ENCODE results near the gene ITGB2.

The ITGB2 gene

DNA sequence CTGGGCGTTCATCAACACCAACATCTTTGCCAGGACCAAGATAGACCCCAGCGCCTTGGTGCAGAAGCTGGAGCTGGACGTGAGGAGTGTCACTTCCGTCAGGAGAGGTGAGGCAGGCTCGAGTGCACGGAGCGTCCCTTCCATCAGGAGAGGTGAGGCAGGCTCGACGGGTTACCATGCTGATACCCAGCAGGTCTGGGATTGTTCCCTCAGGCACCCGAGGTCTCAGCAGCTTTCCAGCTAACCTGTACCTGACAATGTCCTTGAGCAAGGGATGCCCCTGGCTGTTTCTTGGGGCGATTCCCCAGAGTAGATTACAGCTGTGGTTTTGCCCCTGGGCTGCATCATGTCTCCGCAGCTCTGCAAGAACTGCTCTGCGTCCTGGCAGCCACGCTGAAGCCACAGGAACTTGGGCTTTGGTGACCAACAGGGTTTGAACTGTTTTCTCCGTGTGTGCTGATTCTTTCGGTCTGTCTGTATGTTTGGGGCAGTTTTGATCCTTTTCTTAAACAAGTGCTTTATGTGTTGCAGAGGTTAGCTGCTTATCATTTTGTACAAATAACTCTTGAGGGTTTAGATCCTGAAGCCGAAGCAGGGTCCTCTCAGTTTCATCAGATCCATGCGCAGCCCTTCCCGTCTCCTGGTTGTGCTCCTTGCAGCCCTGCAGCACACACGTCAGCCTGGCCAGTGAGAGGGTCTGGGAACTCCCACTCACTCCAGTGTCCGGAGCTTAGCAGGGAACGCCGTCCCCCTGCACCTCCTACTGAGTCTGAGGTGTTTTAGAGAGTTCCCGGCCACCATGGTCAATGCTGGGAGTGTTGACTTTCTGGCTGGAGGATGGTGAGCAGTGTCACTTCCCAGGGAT, 23.2 kb upstream of the ITGB2 start:
- Histone ChIP-seq H3K27ac (no peak overlapping the region), H3K4me3 (no peak overlapping the region)

GRCh38 chr21:44943005-44943685, 22.4 kb upstream of the ITGB2 start:
- no peak overlapping the region for H3K27ac ChIP-seq
- no peak overlapping the region for H3K4me3 ChIP-seq

- Histone ChIP-seq H3K4me3 (no peak overlapping the region), H3K27ac (no peak overlapping the region)
Observed at GRCh38 chr21:44942566-44942965, 21.9 kb upstream of the ITGB2 start.

GRCh38 chr21:44941567-44941966, 20.9 kb upstream of the ITGB2 start:
- no peak overlapping the region for H3K27ac ChIP-seq
- no peak overlapping the region for H3K4me3 ChIP-seq

GRCh38 chr21:44940116-44940631, 19.5 kb upstream of the ITGB2 start:
- peak overlapping the region; percentile 52 to 91 (median 79) for H3K27ac ChIP-seq
- H3K4me3 ChIP-seq = peak overlapping the region; percentile 83 to 99 (median 94)

DNA sequence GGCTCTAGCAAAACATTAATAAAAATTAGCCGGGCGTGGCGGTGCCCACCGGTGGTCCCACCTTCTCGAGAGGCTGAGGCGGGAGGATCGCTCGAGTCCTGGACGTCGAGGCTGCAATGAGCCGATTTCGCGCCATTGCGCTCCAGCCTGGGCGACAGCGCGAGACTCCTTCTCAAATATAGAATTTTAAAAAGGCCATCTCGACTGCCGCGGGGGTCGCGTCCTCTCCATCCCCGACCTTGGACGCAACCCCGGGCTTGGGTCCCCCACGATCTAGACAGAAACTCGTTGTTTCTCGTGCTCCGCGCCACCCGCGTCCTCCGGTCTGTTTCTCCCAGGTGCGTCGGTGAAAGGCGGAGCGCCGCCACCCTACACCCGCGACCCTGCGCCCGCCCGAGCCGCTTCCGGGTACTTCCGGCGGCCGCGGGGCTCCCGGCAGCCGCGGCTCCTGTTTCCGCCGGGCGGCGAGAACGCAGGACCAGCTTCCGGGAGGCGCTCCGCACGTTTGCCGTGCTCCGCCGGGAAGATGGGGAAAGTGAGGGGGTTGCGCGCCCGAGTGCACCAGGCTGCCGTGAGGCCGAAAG, 18.9 kb upstream of the ITGB2 start, which contains the start of gene SLX9:
TSS of gene SLX9 (plus strand) at position 498 of the 584 bp plus-strand sequence. CDS start at position 527, 29 bp downstream.
- Histone ChIP-seq H3K4me3 (peak within 1 kb of the TSS; percentile 83 to 99 (median 94)), H3K27ac (peak within 1 kb of the TSS; percentile 52 to 91 (median 79))

GRCh38 chr21:44938772-44939531, 18.3 kb upstream of the ITGB2 start:
- H3K27ac ChIP-seq = peak overlapping the region; percentile 52 to 91 (median 79)

DNA sequence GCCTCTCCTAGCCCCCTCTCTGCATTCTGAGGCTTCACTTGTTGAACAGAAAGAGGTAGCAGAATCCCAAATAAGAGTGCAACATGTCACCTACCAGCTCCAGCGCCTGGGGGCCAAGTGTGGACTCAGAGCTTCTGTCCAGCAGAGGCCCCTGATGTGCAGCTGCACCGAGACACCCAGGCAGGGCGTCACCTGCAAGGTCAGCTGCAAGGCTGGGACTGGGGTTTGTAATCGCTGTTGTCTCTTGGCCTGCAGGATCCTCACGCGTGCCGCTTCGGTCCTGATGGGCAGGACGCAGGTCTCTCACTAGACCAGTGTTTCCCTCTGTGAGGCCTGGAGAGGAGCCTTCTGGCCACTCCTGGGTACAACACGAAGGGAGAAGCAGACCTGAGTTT, 14.8 kb upstream of the ITGB2 start:
- Histone ChIP-seq H3K4me3 (no peak overlapping the region), H3K27ac (no peak overlapping the region)

More at GRCh38 chr21:44938772-44939531, 18.3 kb upstream of the ITGB2 start:
- H3K4me3 ChIP-seq = peak overlapping the region; percentile 83 to 99 (median 94)

GRCh38 chr21:44934797-44935532, 14.3 kb upstream of the ITGB2 start:
- Histone ChIP-seq H3K27ac (no peak overlapping the region), H3K4me3 (no peak overlapping the region)

DNA sequence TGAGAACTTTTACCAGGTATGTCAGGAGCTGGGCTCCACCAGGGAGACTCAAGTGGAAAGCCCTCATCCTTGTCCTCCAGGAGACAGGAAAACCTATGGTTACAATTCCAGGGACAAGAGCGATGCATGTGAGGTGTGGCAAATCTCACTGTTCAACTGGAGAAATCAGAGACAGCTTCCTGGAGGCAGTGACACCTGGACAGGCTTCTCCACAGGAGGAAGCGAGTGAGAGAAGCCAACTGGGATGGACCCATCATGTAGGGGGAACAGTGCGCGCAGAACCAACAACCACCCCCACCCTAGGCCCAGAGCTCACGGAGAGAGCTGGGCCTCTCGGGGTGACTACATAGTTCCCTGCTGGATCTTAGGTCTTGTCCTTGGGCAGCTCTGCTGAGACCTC, 13.6 kb upstream of the ITGB2 start:
- Histone ChIP-seq H3K27ac (no peak overlapping the region), H3K4me3 (no peak overlapping the region)

GRCh38 chr21:44933918-44934260, 13.2 kb upstream of the ITGB2 start:
- H3K27ac ChIP-seq = no peak overlapping the region
- H3K4me3 ChIP-seq = no peak overlapping the region

- Histone ChIP-seq H3K4me3 (peak overlapping the region in 5 of 7 experiments; percentile 31 to 53 (median 43)), H3K27ac (peak overlapping the region in 4 of 21 experiments; percentile 69 to 99 (median 82))
Observed at GRCh38 chr21:44933199-44933917, 12.7 kb upstream of the ITGB2 start.

GRCh38 chr21:44932408-44933181, 11.9 kb upstream of the ITGB2 start:
- Histone ChIP-seq H3K4me3 (peak overlapping the region; percentile 31 to 53 (median 43)), H3K27ac (peak overlapping the region in 19 of 21 experiments; percentile 1 to 99 (median 65))

DNA sequence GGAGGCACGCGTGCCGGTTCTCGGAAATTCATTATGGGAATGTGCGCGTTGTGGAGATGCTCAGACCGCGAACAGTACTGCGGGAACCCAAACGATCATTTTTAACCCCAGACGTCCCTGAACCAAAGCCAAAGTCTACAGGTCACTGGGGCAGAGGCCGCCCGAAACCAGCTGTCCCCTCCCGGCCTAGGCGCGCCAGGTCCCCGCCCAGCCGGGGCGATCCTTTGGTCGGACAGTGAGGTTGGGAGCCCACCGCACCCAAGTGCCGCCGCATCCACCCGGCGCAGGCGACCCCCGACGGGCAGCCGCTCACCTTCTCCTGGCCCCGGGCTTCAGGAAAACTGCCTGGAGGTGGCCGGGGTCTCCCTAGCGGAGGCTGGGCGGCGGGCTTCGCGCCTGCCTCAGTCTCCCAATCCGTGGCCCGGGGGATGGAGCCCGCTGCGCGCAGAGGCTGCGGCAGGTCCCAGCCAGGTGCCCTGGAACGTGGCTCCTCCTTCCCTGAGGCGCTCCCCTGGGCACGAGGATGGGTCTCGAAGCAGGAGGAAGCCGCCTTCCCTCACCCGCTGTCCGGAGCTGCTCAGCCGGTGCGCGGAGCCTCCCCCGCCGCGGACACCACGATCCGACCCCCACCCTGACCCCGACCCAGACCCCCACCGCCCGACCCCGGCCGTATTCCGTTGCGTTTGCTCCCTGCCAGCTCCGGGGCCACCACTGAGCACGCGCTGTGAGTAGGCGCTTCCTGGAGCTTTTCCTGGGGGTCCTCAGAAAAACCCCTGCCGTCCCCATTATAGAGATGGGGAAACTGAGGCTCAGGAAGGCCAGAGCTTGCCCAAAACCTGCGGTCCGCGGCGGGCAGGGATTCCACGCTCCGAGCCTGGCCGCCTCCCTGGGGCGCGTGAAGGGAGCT, 11.1 kb upstream of the ITGB2 start:
- peak overlapping the region; percentile 1 to 99 (median 61) for H3K27ac ChIP-seq
- H3K4me3 ChIP-seq = peak overlapping the region; percentile 31 to 53 (median 43)

DNA sequence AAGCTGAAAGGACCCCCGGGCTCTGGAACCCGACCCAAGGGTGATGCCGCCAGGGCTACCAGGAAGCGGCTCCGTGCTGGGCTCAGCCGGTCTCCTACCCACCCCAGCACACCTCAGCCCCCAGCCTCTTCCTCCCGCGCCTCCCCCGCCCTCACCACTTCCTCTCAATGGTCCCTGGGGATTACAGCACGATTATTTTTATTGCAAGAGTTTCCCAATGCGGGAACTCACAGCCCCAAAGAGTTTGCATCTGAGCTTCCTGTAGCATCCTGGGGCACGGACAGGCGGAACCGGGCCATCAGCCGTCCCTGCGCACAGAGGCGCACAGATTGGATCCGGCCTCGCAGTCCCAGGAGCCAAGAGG, 10.4 kb upstream of the ITGB2 start:
- Histone ChIP-seq H3K27ac (peak overlapping the region in 15 of 21 experiments; percentile 9 to 99 (median 65)), H3K4me3 (peak overlapping the region; percentile 31 to 53 (median 43))

GRCh38 chr21:44930543-44930981, 9.9 kb upstream of the ITGB2 start:
- peak overlapping the region in 14 of 21 experiments; percentile 2 to 99 (median 68) for H3K27ac ChIP-seq

More at GRCh38 chr21:44930543-44930981, 9.9 kb upstream of the ITGB2 start:
- H3K4me3 ChIP-seq = peak overlapping the region in 1 of 7 experiments; percentile 47

Data from skin epidermis (tissue), 12 donors.